Smooth muscle cell (in vitro differentiated cells): ENCODE results near the gene ACAA2. TPM values are rescaled to one million over a fixed set of nuclear protein-coding genes. Genes with fewer than 3 reads are reported as not detected.
"Not testable (repeated sequence)": the region's sequence is repeated elsewhere in the genome, so short reads cannot be mapped to it uniquely, and the experiment has no call there.

Source experiments
- DNase-seq: peaks from one replicate; lab custom pipeline; 2025; ENCODE audit not compliant: unreplicated experiment; lab: John Stamatoyannopoulos, UW
- H2AFZ ChIP-seq: fragments of 200-600 bp; sonication (generic); 2 replicates; pipeline ENCODE4 v1.6.0; 2016; ENCODE audit warnings: antibody characterized with exemption, low read depth, mild to moderate bottlenecking
- H3F3A ChIP-seq: fragments of 200-600 bp; sonication (generic); 2 replicates; pipeline ENCODE4 v1.6.0; 2017; ENCODE audit warnings: antibody characterized with exemption, low read depth
- H3K27ac ChIP-seq: fragments of 200-600 bp; sonication (generic); 2 replicates; pipeline ENCODE4 v1.5.1; 2016; ENCODE audit warnings: low read depth, mild to moderate bottlenecking
- H3K27me3 ChIP-seq: fragments of 200-600 bp; sonication (generic); 2 replicates; pipeline ENCODE4 v1.6.1; 2016; ENCODE audit warnings: low read depth, mild to moderate bottlenecking
- H3K36me3 ChIP-seq: fragments of 200-600 bp; sonication (generic); 2 replicates; pipeline ENCODE4 v1.5.1; 2016; ENCODE audit warnings: low read depth
- H3K4me1 ChIP-seq: fragments of 200-600 bp; sonication (generic); 2 replicates; pipeline ENCODE4 v1.5.1; 2016; ENCODE audit warnings: low read depth
- H3K4me2 ChIP-seq: fragments of 200-600 bp; sonication (generic); 2 replicates; pipeline ENCODE4 v1.6.0; 2016; ENCODE audit warnings: mild to moderate bottlenecking
- H3K4me3 ChIP-seq: fragments of 200-600 bp; sonication (generic); 2 replicates; pipeline ENCODE4 v1.5.1; 2016; ENCODE audit warnings: mild to moderate bottlenecking
- H3K79me2 ChIP-seq: fragments of 200-600 bp; sonication (generic); 2 replicates; pipeline ENCODE4 v1.6.0; 2016; ENCODE audit warnings: low read depth, mild to moderate bottlenecking
- H3K9ac ChIP-seq: fragments of 200-600 bp; sonication (generic); 2 replicates; pipeline ENCODE4 v1.6.0; 2016; ENCODE audit warnings: low read depth
- H3K9me3 ChIP-seq: fragments of 200-600 bp; sonication (generic); replicated peaks from 2 replicates; pipeline ENCODE4 v1.5.1; 2016; ENCODE audit warnings: low read depth
- H4K20me1 ChIP-seq: fragments of 200-600 bp; sonication (generic); 2 replicates; pipeline ENCODE4 v1.6.0; 2016; ENCODE audit warnings: low read depth
- CTCF ChIP-seq: fragments of 200-600 bp; sonication (generic); IDR thresholded peaks from 2 replicates; pipeline ENCODE4 v1.5.1; 2017; ENCODE audit warnings: borderline replicate concordance, mild to moderate bottlenecking, antibody characterized with exemption; ENCODE audit not compliant: insufficient read depth, poor library complexity, severe bottlenecking
- WGBS: methylation state at CpG from one replicate; pipeline ENCODE4 v1.1.7; 2016; ENCODE audit warnings: low lambda C conversion rate; 5-methylcytosine and 5-hydroxymethylcytosine counted together
- polyA plus RNA-seq: library from polyadenylated mRNA; unstranded; fragments of >200 nt; fragmentation: Nextera tagmentation; extraction: Ambion mirVana; gene quantifications from 2 replicates; pipeline ENCODE4 v1.2.1, GENCODE V29; 2016
- total RNA-seq: library from RNA; depleted of rRNA; stranded (reverse); fragments of >200 nt; gene quantifications from 2 replicates; pipeline ENCODE4 v1.2.3, GENCODE V29; 2014

The ACAA2 gene
- total and polyA plus RNA-seq, 2 experiments from 2014 or later = 62.3 to 94.6 TPM

- H3K27me3 ChIP-seq = no peaks in the 10 kb centered on the region
- H3K79me2 ChIP-seq = no peaks in the 10 kb centered on the region
- no peaks in the 10 kb centered on the region for H3K4me1 ChIP-seq
- H3F3A ChIP-seq = no peaks in the 10 kb centered on the region
- DNase-seq = no peak
- H2AFZ ChIP-seq = no peak overlapping the region
- no peak overlapping the region for H3K9ac ChIP-seq
- no peak overlapping the region for H3K27ac ChIP-seq
- H3K4me3 ChIP-seq = no peak overlapping the region
- WGBS = 100% methylated on average over 1 of the region's 1 CpG
- H4K20me1 ChIP-seq = no peaks in the 10 kb centered on the region
- H3K4me2 ChIP-seq = no peak overlapping the region
- no peak for TF ChIP-seq CTCF
- H3K36me3 ChIP-seq = peaks cover 15% of the 10 kb centered on the region
- H3K9me3 ChIP-seq = no peaks in the 10 kb centered on the region
These were observed 27.2 kb downstream of the ACAA2 start for GRCh38 chr18:49786019-49786720.

GRCh38 chr18:49784427-49785185 is 28.7 kb downstream of the ACAA2 start:
- Histone ChIP-seq H3K36me3 (no peaks in the 10 kb centered on the region), H3K4me2 (no peak overlapping the region), H3K79me2 (no peaks in the 10 kb centered on the region), H4K20me1 (no peaks in the 10 kb centered on the region), H3K4me1 (no peaks in the 10 kb centered on the region), H3K9me3 (no peaks in the 10 kb centered on the region), H3F3A (no peaks in the 10 kb centered on the region), H2AFZ (no peak overlapping the region), H3K4me3 (no peak overlapping the region), H3K27ac (no peak overlapping the region), H3K27me3 (no peaks in the 10 kb centered on the region), H3K9ac (no peak overlapping the region)
- DNase-seq = no peak
- TF ChIP-seq CTCF = peak; percentile 29
- 63% methylated on average over 1 of the region's 1 CpG for WGBS

GRCh38 chr18:49783631-49784030 is 29.7 kb downstream of the ACAA2 start:
- not testable (repeated sequence) for H3K27ac ChIP-seq, DNase-seq, H3K27me3 ChIP-seq, H4K20me1 ChIP-seq, H3K79me2 ChIP-seq, H2AFZ ChIP-seq, H3K4me2 ChIP-seq, H3K9me3 ChIP-seq, H3K4me3 ChIP-seq, H3F3A ChIP-seq, H3K36me3 ChIP-seq, H3K9ac ChIP-seq, H3K4me1 ChIP-seq
- WGBS = 98% methylated on average over 3 of the region's 3 CpGs

DNA sequence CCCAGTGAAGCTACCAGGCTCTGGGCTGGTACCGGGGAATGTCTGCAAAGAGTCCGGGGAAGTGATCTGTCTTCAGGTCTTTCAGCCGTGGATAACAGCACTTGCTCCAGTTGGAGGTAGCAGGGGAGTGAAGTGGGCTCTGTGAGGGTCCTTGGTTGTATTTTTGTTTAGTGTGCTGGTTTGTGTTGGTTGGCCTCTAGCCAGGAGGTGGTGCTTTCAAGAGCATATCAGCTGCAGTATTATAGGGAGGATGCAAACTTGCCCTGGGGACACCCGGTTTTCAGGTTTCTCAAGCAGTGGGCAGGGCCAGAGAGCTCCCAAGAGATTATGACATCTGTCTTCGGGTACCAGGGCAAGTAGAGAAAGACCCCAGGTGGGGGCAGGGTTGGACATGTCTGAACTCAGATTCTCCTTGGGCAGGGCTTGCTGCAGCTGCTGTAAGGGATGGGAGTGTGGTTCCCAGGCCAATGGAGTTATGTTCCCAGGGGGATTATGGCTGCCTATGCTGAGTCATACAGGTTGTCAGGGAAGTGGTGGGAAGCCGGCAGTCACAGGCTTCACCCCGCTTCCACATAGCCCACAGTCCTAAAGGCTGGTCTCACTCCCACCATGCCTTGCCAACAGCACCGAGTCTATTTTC is 34.4 kb downstream of the ACAA2 start:
- H2AFZ ChIP-seq = no peak overlapping the region
- H3K9me3 ChIP-seq = no peaks in the 10 kb centered on the region
- H3K9ac ChIP-seq = no peak overlapping the region
- H3K79me2 ChIP-seq = no peaks in the 10 kb centered on the region
- H3F3A ChIP-seq = no peaks in the 10 kb centered on the region
- H3K4me1 ChIP-seq = no peaks in the 10 kb centered on the region
- no peak for TF ChIP-seq CTCF
- no peaks in the 10 kb centered on the region for H3K27me3 ChIP-seq
- no peaks in the 10 kb centered on the region for H3K36me3 ChIP-seq
- H3K27ac ChIP-seq = peak overlapping the region; percentile 45
- 69% methylated on average over 8 of the region's 8 CpGs for WGBS
- H3K4me3 ChIP-seq = no peak overlapping the region
- no peak for DNase-seq
- no peaks in the 10 kb centered on the region for H4K20me1 ChIP-seq
- no peak overlapping the region for H3K4me2 ChIP-seq
